ENCODE data around the gene TTLL9.
A peak's percentile ranks its signal among the peaks of the same experiment; 100 is the strongest.
"Not testable (repeated sequence)": the region's sequence is repeated elsewhere in the genome, so short reads cannot be mapped to it uniquely, and the experiment has no call there.

TTLL9 gene

DNA sequence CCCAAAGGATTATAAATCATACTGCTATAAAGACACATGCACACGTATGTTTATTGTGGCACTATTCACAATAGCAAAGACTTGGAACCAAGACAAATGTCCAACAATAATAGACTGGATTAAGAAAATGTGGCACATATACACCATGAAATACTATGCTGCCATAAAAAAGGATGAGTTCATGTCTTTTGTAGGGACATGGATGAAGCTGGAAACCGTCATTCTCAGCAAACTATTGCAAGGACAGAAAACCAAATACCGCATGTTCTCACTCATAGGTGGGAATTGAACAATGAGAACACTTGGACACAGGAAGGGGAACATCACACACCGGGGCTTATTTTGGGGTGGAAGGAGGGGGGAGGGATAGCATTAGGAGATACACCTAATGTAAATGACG, 51.0 kb downstream of the TTLL9 start:
- not testable (repeated sequence) for DNase-seq

DNA sequence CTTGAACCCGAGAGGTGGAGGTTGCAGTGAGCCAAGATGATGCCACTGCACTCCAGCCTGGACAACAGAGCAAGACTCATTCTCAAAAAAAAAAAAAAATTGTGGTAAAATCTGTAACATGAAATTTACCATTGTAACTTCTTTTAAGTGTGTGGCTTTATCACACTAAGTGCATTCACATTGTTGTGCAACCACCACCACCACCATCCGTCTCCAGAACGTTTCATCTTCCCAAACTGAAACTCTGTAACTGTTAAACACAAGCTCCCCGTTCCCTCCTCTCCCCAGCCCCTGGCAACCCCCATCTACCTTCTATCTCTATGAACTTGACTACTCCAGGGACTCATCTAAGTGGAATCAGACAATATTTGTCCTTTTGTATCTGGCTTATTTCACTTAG, 51.7 kb downstream of the TTLL9 start:
- DNase-seq = no peak

DNA sequence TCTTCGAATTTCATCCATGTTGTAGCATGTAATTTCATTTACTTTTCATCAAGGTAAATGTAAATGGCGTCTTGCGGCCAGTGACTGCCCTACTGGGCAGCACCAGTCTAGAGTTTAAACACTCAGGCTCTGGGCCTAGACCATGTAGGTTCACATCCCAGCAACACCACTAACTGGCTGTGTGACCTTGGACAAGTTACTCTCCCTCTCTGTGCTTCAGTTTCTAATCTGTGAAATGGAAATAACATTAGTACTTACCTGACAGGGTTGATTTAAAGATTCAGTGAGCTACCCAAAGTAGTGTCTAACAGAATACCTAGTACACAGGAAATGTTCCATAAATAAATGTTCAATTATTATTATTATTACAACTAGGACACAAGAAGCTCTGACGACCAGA, 52.2 kb downstream of the TTLL9 start:
- DNase-seq = no peak

DNA sequence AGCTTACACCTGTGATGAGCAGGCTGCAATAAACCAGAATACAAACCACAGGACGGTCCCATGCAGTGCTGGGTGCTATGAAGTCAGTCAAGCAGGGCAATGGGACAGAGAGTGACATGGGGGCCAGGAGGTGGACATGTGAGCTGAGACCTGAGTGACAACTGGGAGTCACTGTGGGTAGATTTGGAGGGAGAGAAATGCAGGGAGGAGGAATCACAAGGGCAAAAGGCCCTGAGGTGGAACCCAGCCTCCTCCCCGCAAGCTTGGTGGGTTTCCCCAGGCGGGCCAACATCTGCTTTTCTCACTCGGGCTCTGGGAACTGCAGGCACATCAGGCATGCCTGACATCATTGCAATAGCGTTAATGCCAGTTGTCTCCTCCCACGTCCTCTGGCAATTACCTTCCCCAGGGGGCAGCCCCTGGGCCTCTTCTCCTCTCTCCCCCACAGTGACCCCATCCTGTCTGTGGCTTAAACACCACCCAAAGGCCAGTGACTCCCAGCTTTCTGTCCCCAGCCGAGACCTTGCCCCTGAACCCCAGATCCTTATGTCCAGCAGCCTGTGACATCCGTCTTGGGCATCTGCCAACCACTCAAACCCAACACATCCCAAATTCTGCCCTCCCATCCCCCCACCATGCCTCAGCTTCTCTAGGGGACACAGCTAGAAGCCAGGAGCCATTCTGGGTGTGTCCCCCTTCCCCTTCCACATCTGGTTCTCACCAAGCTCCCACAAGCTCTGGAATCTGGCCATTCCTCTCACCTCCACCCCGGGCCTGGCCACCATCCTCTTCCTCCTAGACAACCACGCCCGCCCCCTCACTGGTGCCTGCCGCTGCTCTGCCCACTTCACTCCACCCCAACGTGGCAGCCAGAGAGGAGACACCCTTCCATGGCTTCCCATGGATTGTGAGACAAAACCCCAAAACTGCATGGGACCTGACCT, 53.2 kb downstream of the TTLL9 start:
- DNase-seq = peak; percentile 5

DNA sequence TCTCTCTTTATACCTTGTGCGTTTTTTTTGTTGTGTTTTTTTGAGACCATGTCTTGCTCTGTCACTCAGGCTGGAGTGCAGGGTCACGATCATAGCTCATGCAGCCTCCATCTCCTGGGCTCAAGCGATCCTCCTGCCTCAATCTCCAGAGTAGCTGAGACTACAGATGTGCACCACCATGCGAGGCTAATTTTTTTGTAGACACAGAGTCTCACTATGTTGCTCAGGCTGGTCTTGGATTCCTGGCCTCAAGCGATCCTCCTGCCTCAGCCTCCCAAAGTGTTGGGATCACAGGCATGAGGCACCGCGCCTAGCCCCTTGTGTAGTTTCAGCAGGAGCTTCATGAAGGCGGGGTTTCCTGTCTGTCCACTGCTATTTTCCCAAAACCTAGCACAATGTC, 54.1 kb downstream of the TTLL9 start:
- DNase-seq = no peak

DNA sequence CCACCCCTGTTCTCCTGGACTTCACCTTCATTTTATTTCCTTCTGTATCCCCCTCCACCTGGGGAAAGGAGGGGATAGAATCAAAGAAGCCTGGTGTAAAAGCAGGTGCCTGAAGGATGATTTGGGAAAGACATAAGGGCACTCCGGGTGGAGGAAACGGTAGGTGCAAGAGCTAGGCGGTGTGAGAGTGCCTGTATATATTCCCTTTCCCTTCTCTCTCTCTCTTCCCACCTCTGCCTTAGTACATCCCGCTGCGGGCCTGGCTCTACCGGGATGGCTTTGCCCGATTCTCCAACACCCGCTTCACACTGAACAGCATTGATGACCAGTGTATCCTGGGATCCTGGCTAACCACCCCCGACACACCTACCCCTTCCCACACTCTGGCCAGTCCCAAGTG, 55.2 kb downstream of the TTLL9 start:
- DNase-seq = no peak

DNA sequence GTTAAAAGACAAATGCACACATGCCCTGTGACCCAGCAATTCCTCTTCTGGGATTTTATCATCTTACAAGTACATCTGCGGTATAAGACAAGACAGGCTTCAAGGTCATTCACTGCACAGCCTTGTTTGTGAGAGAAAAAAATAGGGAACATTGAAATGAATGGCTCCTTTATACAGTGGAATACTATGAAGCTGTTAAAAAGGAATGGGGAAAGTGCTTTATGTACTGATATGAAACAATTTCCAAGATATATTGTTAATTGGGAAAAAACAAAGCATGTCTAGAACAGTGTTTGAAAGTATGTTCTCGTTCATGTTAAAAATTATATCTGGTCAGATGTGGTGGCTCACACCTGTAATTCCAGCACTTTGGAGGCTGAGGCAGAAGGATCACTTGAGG, 56.1 kb downstream of the TTLL9 start:
- DNase-seq = no peak

DNA sequence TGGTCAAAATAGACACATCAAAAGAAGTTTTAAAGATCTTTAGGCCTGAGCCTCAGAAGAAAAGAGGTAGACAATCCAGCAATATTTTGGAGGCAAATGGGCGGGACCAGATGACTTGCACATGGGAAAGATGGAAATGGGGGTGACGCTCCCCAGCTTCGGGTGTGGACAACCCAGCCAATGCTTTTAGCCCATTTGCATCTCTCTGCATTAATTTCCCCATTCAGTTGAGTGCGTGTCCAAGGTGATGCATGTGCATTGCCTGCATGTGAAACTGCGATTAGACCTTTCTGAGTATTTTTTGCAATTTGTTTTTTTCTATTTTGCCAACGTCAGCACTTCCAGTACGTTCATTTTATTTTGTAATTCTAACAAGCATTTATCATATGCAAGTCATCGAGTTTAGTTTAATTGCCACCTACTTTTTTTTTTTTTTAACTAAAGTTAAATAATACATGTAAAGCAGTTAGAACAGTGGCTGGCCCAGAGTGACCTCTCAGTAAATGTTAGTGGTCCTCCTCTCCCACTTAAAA, 57.3 kb downstream of the TTLL9 start:
- no peak for DNase-seq

DNA sequence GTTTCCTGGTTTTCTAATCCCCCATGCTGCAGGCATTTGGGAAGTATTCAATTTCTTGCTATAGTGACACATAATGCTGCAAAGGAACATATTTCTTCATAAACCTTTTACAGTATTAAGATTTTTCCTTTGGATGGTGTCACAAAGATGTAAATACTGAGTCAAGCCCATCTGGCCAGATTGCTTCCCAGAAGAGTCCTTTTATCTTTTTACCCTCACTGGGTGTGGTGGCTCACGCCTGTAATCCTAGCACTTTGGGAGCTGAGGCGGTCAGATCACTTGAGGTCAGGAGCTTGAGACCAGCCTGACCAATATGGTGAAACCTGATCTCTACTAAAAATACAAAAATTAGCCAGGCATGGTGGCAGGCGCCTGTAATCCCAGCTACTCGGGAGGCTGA, 59.2 kb downstream of the TTLL9 start:
- not testable (repeated sequence) for DNase-seq

DNA sequence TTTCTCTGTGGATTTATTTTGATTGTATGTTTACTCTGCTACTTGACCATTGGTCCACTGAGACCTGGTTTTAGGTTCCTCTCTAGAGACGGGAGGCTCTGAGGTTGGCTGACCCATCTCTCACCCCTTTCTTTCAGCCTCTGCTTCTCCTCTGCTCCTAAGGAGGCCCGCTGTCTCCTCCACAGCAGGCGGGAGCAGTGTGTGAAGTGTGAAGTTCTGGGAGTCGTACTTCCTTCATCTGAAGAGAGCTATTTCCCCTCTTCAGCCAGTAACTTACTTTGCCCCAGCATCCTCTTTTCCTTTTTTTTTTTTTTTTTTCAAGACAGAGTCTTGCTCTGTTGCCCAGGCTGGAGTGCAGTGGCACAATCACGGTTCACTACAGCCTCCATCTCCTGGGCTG, 60.3 kb downstream of the TTLL9 start:
- no peak for DNase-seq

DNA sequence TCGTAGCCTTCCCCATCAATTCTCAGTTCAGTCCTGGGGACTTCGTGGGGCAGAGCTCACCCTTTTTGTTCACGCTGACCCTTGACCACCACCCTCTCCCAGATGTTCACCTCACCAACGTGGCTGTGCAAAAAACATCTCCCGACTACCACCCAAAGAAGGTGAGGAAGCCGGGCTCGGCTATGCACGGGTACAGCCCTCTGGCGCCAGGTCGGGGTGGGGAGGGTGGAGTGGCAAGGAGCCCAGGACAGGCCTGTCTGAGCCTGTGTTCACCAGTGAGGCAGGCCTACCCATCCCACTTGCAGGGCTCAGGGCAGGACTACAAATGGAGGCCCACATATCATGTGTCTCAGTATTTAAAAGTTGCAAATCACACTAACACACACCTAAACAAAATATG, 63.3 kb downstream of the TTLL9 start:
- no peak for DNase-seq

DNA sequence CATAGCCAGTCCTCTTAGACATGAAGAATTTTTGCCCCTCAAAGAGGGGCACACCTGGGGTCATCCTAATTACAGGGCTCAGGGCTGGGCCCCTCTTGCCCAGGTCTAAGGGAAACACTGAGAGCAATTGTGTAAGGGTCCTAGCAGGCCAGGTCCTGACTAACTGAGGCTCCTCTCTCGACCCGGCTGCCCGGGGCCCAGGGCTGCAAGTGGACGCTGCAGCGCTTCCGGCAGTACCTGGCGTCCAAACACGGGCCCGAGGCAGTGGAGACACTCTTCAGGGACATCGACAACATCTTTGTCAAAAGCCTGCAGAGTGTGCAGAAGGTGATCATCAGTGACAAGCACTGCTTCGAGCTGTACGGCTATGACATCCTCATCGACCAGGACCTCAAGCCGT, 64.1 kb downstream of the TTLL9 start:
- no peak for DNase-seq

DNA sequence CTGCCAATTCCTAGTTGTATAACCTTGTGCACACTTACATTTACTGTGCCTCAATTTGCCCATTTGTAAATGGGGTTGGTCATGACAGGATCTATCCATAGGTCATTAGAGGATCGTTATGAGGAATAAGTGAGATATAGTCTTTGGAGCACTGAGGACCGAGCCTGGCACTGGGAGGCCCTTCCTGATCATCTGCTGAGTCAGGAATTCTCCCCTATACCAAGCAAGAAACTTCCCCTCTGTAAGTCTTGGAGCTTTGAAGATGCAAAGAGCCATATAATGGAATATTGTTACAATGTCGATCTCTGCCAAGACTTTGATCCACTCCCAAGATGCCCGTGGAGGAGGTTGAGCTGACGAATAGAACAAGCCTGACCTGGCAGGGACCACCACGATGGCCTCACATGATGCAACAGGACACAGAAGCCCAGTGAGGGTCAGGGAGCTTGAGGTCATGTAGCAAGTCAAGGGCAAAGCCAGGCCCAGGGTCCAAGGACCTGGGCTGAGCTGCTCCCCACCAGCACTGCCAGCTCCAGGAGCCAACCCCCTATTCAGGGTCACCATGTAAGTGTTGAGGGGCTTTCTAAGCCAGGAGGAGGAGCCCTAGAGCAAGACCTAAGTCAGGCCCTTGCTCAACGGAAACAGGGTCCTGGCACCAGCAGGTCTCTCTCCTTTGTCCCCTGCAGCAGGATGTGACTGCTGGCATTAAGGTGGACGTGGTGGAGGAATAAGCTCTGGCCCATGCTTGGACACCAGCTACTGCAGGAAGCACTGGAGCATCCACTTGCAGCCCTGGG, 64.7 kb downstream of the TTLL9 start:
- DNase-seq = peak; percentile 18

DNA sequence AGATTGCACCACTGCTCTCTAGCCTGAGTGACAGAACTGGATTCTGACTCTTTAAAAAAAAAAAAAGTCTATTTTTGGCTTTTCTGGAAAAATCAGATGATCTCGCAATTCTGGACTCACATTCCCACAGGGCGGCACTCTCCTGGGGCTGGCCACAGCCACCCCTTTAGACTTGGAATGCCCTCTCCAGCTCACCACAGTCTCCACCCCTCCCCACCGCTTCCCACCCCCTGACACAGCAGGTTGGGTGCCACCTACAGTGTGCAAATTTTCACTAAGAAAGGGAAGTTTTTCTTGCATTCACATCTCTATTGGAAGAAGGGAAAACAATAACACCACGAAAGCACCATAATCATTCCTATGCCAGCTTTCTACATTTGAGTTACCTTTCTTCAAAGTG, 66.0 kb downstream of the TTLL9 start:
- no peak for DNase-seq

DNA sequence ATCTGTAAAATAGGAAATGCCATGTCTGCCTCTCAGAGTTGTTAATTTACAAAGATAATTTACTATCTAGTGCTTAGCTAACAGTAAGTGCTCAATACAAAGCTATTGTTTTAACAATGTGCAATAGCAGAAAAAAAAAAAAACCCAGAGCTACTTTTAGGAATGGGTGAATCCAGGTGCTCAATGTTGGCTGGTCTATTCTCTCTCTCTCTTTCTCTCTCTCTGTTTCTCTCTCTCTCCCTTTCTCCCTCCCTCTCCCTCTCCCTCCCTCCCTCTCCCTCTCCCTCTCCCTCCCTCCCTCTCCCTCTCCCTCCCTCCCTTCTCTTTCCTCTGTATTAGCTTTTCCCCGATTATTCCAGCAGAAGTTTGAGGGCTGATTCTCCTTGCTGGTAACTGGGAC, 67.4 kb downstream of the TTLL9 start:
- DNase-seq = no peak

DNA sequence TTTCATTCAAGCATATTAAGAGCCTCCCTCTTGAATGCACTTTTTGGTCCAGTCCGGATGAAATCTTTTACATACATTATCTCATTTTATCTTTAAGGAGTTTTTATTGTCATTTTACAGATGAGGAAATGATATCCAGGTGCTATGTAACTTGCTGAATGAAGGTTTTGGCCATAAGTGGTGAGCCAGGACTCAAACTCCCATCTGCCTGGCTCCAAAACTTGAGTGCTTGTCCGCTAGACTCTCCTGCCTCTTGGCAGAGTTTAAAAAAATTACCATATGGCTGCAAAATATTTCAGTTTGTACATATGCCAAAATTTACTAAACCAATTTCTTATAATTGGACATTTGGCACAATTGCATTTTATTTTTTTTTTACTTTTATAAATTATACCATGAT, 69.2 kb downstream of the TTLL9 start:
- no peak for DNase-seq

DNA sequence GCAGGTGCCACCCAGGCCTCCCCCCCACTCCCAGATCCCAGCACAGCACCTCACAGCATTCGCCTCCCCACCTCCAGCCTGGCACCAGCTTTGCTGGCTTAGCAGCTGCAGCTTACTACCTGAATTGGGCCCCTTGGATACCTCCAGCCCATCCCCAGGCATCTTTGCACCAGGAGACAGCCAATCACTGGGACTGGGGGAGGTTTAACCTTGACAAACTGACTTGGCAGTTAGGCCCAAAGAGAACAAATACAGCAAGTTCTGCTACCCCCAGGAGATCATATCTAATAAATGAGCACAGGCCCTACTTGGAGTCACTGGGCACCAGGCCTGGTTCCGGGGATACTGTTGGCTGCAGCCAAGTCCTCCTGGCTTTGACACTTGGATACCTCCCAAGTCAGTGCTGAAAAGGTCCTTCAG, 72.6 kb downstream of the TTLL9 start:
- no peak for DNase-seq

DNA sequence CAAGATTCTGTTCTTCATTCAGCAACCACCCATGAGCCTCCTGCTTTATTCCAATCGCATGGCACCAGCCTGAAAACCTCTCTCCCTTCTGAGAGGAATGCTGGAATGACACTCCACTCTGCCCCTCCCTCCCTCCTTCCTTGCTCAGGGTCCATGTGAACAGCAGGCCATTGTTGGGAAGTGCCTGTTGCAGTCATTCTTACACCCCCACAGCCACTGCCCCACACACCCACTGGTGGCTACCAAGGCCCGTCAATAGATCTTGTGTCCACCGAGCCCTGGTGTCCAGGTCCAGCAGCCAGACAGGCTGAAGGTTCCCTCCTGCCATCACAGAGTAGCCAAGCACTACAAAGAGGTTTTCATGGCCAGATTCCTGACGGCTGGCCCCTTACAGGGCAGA, 74.9 kb downstream of the TTLL9 start:
- no peak for DNase-seq

DNA sequence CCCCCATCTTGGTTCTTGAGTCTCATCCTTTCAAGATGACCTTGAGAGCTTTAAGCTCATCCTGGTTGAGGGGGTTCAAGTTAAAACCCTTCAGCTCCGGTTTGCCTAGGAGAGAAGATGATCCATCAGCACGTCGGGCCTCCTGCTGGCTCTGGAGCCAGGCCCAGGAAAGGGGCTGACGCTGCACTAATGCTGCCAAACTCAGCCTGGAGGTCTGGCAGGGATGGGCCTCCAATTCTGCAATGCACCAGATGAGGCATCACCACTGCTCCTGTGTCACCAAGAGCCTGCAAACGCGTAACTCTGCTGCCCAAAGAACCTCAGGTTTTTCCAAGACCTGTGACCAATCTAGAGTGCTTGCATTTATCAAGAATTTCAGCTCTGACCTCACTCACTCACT, 75.4 kb downstream of the TTLL9 start:
- DNase-seq = no peak

DNA sequence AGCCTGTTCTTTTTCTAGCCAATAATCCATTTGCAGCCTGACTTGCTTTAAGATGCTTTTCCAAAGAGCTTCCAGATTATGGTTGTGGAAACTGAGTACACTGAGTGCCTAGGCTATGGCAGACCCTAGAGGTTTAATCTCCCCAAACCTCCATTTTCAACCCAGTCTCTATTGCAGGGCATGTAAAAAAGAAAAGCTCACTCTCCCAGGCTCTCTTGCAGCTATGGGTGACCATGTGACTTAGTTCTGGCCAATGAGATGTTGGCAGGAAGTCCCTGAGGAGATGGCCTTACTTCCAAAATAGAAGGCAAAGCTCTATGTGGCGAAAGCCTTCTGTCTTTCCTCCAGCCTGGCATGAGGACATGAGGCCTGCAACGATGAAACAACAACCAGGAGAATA, 77.6 kb downstream of the TTLL9 start:
- DNase-seq = no peak

DNA sequence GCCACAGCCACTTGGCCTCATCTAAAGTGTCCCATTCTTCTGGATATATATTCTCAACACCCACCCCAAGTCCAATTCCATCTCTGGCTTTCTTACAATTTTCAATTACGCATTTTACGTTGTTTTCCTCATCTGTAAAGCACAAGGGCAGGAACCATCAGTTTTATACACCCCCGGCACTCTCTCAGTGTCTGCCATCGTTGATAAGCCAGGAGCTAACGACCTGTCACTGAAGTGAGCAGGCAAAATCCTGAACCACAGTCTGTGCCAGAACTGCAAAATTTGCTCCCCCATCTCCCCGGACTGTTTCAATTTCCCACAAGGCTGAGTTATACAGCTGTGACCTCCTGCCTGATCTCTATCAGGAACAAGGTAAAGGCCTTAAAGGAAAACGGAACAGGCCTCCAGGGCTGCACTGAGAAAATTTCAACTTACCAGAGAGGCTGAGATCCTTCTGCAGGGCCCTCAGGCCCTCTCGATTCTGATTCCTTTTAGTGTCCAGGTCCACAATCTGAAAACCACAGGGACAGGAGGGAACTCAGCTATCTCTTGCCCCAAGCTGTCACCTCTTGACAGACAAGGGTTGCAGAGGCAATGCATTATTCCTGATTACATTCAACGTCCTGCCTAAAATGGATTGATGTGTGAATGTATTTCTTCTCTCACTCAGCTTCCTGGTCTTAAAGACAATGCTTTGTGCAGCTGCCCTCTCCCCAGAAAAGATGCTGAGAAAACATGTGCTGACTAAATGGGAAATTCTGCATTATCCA, 79.6 kb downstream of the TTLL9 start:
- no peak for DNase-seq

DNA sequence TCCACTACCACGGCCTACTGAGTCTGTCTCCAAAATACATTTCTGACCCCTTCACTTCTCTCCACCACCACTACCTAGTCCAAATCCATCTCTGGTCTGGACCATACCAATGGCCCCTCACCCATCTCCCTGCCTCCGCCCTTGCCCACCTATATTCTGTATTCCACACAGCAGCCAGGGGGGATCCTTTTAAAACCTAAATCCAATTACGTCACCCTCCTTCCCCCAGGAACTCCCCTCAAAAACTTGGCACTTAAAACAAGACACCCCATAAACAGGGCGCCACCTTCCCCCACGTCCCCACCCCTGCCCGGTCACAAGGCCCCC, 80.7 kb downstream of the TTLL9 start:
- no peak for DNase-seq
